Progenitor cell of endocrine pancreas (in vitro differentiated cells): ENCODE measurements around the gene IL20RB. TPM values are rescaled to one million over a fixed set of nuclear protein-coding genes. Genes with fewer than 3 reads are reported as not detected.

ENCODE experiments used
- DNase-seq: peaks from one replicate; pipeline ENCODE4 v3.0.0; 2021; ENCODE audit warnings: low spot score; ENCODE audit not compliant: unreplicated experiment
- H3K27ac Mint-ChIP-seq: 2 replicates; pipeline ENCODE4 v1.8.0; 2021; ENCODE audit warnings: mild to moderate bottlenecking, moderate library complexity, mixed read lengths
- H3K27me3 Mint-ChIP-seq: 2 replicates; pipeline ENCODE4 v1.8.0; 2021; ENCODE audit warnings: mixed read lengths
- H3K36me3 Mint-ChIP-seq: 2 replicates; pipeline ENCODE4 v1.8.0; 2022; ENCODE audit warnings: mixed read lengths; ENCODE audit not compliant: insufficient read depth
- H3K4me1 Mint-ChIP-seq: 2 replicates; pipeline ENCODE4 v1.8.0; 2021; ENCODE audit warnings: low read depth, mixed read lengths
- H3K4me3 Mint-ChIP-seq: 2 replicates; pipeline ENCODE4 v1.8.0; 2021; ENCODE audit warnings: low read depth, mild to moderate bottlenecking, moderate library complexity, mixed read lengths
- H3K9me3 Mint-ChIP-seq: 2 replicates; pipeline ENCODE4 v1.8.0; 2021; ENCODE audit warnings: low read depth, mixed read lengths
- total RNA-seq: library from RNA; stranded (reverse); gene quantifications from 2 replicates; pipeline ENCODE4 v1.2.1, GENCODE V29; 2021
- TF ChIP-seq, protein P1 (sequence below): fragments of 200-600 bp; sonication (generic); IDR thresholded peaks from one replicate; pipeline ENCODE4 v1.5.0; 2021; ENCODE audit warnings: antibody characterized with exemption, mild to moderate bottlenecking; ENCODE audit not compliant: unreplicated experiment

Gene IL20RB
- total RNA-seq, 1 donor from 2014 or later, result 1.7 TPM

DNA sequence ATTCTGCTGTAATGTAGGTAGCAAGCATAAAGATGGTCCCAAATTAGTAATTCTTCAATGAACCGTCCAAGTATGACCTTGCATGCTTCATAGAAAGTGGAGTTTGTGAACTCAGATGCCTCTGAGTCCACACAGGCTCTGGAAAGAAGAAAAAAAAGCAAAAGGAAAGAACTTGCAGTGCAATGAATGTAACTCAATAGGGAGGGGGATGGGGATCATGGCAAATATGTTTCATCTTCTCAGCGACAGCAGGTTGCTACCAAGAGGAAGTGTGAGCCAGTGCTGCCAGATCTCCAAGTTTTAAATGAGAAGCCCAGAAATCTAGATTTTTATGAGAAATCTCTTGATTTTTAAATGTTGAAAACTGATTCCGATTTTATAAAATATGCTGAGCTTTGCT lies 50.3 kb downstream of the IL20RB start:
- H3K27me3 Mint-ChIP-seq, result no peaks in the 10 kb centered on the region
- no peak overlapping the region for H3K27ac Mint-ChIP-seq
- H3K36me3 Mint-ChIP-seq, result no peaks in the 10 kb centered on the region
- H3K4me3 Mint-ChIP-seq, result no peak overlapping the region
- DNase-seq, result no peak
- H3K9me3 Mint-ChIP-seq, result peaks cover 4% of the 10 kb centered on the region
- peaks cover 1% of the 10 kb centered on the region for H3K4me1 Mint-ChIP-seq
- TF ChIP-seq, protein P1, sequence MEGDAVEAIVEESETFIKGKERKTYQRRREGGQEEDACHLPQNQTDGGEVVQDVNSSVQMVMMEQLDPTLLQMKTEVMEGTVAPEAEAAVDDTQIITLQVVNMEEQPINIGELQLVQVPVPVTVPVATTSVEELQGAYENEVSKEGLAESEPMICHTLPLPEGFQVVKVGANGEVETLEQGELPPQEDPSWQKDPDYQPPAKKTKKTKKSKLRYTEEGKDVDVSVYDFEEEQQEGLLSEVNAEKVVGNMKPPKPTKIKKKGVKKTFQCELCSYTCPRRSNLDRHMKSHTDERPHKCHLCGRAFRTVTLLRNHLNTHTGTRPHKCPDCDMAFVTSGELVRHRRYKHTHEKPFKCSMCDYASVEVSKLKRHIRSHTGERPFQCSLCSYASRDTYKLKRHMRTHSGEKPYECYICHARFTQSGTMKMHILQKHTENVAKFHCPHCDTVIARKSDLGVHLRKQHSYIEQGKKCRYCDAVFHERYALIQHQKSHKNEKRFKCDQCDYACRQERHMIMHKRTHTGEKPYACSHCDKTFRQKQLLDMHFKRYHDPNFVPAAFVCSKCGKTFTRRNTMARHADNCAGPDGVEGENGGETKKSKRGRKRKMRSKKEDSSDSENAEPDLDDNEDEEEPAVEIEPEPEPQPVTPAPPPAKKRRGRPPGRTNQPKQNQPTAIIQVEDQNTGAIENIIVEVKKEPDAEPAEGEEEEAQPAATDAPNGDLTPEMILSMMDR, result no peak

GRCh38 chr3:137008976-137009375 lies 51.2 kb downstream of the IL20RB start:
- no peaks in the 10 kb centered on the region for H3K27me3 Mint-ChIP-seq
- H3K9me3 Mint-ChIP-seq, result no peaks in the 10 kb centered on the region
- TF ChIP-seq, protein P1, result no peak
- H3K4me1 Mint-ChIP-seq, result peaks cover 1% of the 10 kb centered on the region
- H3K27ac Mint-ChIP-seq, result no peak overlapping the region
- no peaks in the 10 kb centered on the region for H3K36me3 Mint-ChIP-seq
- no peak for DNase-seq
- H3K4me3 Mint-ChIP-seq, result no peak overlapping the region

DNA sequence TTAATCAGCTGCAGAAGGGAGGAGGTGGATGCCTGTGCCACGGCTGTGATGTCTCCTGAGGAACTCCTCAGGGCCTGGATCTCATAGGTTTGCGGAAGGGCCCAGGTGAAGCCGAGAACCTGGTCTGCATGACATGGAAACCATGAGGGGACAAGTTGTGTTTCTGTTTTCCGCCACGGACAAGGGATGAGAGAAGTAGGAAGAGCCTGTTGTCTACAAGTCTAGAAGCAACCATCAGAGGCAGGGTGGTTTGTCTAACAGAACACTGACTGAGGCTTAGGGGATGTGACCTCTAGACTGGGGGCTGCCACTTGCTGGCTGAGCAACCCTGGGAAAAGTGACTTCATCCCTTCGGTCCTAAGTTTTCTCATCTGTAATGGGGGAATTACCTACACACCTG lies 52.4 kb downstream of the IL20RB start:
- peaks cover 3% of the 10 kb centered on the region for H3K4me1 Mint-ChIP-seq
- H3K4me3 Mint-ChIP-seq, result no peak overlapping the region
- H3K27ac Mint-ChIP-seq, result no peak overlapping the region
- no peaks in the 10 kb centered on the region for H3K27me3 Mint-ChIP-seq
- H3K9me3 Mint-ChIP-seq, result no peaks in the 10 kb centered on the region
- no peak for DNase-seq
- TF ChIP-seq, protein P1, result no peak
- H3K36me3 Mint-ChIP-seq, result no peaks in the 10 kb centered on the region

DNA sequence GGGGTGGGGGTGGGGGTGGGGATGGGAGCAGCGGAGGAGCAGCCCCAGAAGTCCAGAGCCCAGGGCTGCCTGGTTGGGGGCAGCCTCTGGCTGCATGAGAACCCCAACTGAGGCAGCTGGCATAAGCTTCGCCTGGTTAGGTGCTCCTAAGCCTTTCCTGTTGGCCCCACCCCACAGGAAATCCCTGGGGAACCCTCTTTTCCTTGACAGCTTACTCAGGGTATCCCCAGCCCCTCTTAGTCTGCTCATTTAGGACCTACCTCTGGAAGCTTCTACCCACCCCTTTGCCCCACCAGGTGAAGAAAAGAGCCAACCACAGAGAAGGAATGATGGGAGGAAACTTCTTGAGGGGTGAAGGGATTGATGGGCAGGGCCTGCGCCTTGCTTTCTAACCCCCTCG lies 53.4 kb downstream of the IL20RB start:
- Mint-ChIP-seq H3K36me3 (no peaks in the 10 kb centered on the region), H3K27ac (no peak overlapping the region)

DNA sequence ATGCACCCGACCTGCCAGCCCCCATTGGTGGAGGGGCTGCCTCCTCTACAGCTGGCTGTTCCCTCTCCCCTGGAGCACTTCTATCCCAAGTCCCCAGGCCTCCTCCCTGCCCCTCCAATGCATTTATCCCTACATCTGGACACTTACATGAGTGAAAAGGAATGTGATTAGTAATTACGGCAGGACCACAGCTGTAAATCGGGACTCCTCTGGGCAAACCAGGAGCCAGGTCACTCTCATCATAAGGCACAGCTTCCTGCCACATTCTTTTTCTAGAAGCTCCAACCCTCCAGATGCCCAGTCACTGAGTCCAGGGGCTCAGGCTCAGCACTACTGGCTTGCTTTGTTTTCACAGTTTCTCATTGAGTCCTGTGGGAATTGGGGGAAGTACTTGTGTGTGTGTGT lies 54.3 kb downstream of the IL20RB start:
- TF ChIP-seq, protein P1, result no peak
- no peak for DNase-seq
- H3K36me3 Mint-ChIP-seq, result no peaks in the 10 kb centered on the region
- H3K4me1 Mint-ChIP-seq, result peaks cover 3% of the 10 kb centered on the region
- no peak overlapping the region for H3K4me3 Mint-ChIP-seq
- H3K27ac Mint-ChIP-seq, result no peak overlapping the region
- no peaks in the 10 kb centered on the region for H3K9me3 Mint-ChIP-seq
- H3K27me3 Mint-ChIP-seq, result no peaks in the 10 kb centered on the region

More for the DNA sequence above, 53.4 kb downstream of the IL20RB start:
- Mint-ChIP-seq H3K4me1 (peaks cover 3% of the 10 kb centered on the region), H3K27me3 (no peaks in the 10 kb centered on the region), H3K9me3 (no peaks in the 10 kb centered on the region), H3K4me3 (no peak overlapping the region)
- TF ChIP-seq, protein P1, result no peak
- DNase-seq, result no peak
